Tibial nerve (tissue), 4 donors: ENCODE measurements around the gene TDRD10.

ENCODE experiments used
- CTCF ChIP-seq, 5 experiments: fragments of 200-600 bp in 3 of 5; fragments of 450-650 bp in 2 of 5; sonication (generic) in 3 of 5; IDR thresholded peaks; one replicate each; pipeline ENCODE4 v1.5.1; 2016 to 2019; ENCODE audit warnings: antibody characterized with exemption in 5 of 5, mild to moderate bottlenecking in 3 of 5, moderate library complexity in 2 of 5
- EP300 ChIP-seq, 2 donors: sonication (generic); formaldehyde crosslinking; IDR thresholded peaks; one replicate each; pipeline ENCODE4 v1.6.1; 2017; ENCODE audit warnings: antibody characterized with exemption in 2 of 2, mild to moderate bottlenecking in 1 of 2
- POLR2A ChIP-seq, 2 donors: fragments of 450-650 bp; IDR thresholded peaks; one replicate each; pipeline ENCODE4 v1.6.1; 2017; ENCODE audit warnings: antibody characterized with exemption in 2 of 2, mild to moderate bottlenecking in 2 of 2, moderate library complexity in 2 of 2

- TF ChIP-seq CTCF (IDR thresholded peaks at IDR 0.05) (no peak), POLR2A (IDR thresholded peaks at IDR 0.05) (no peak), EP300 (IDR thresholded peaks at IDR 0.05) (no peak)
Measured at GRCh38 chr1:154465621-154466195, 36.3 kb upstream of the TDRD10 start.
